Lower lobe of right lung (tissue), 2 donors: ENCODE results near the gene KIF4B. TPM values are rescaled to one million over a fixed set of nuclear protein-coding genes. Genes with fewer than 3 reads are reported as not detected.
"Not testable (repeated sequence)": the region's sequence is repeated elsewhere in the genome, so short reads cannot be mapped to it uniquely, and the experiment has no call there.

Experiments used
- ATAC-seq, 2 donors: fragments of 200-7000 bp; cut with Tn5 transposase; one replicate each; pipeline ENCODE4 v1.9.1; 2020 to 2022; ENCODE audit warnings: mild to moderate bottlenecking in 2 of 2, moderate library complexity in 2 of 2
- DNase-seq: peaks from one replicate; pipeline ENCODE4 v3.0.0-alpha.2; 2020
- H3K27ac ChIP-seq: fragments of 200-600 bp; one replicate; pipeline ENCODE4 v1.8.0; 2022
- H3K27me3 ChIP-seq: fragments of 200-600 bp; one replicate; pipeline ENCODE4 v1.8.0; 2022; ENCODE audit warnings: low read depth
- H3K36me3 ChIP-seq: fragments of 200-600 bp; one replicate; pipeline ENCODE4 v1.8.0; 2022; ENCODE audit warnings: mild to moderate bottlenecking
- H3K4me1 ChIP-seq: fragments of 200-600 bp; one replicate; pipeline ENCODE4 v1.8.0; 2022
- H3K4me3 ChIP-seq: fragments of 200-600 bp; one replicate; pipeline ENCODE4 v1.8.0; 2022; ENCODE audit warnings: mild to moderate bottlenecking
- H3K9me3 ChIP-seq: fragments of 200-600 bp; one replicate; pipeline ENCODE4 v1.8.0; 2022
- intact Hi-C: fragments of 100-400 bp; cut with DNase I; formaldehyde crosslinking; loops from one replicate; pipeline ENCODE4 v1.11.0; 2022
- total RNA-seq: library from RNA; stranded (reverse); fragmentation: NEBNext Ultra II Directional; extraction: Animal tissue kit (Norgen Biotek cat#: 25700); gene quantifications from one replicate; pipeline ENCODE4 v1.2.1, GENCODE V29; 2021
- TF ChIP-seq, protein P1 (sequence below): fragments of 200-600 bp; IDR thresholded peaks from one replicate; pipeline ENCODE4 v1.8.0; 2022; ENCODE audit warnings: antibody characterized with exemption, mild to moderate bottlenecking
- donor health status: DM: no; HTN: yes; CAD: no; lungs with severe emphysema.

Gene KIF4B
- total RNA-seq, 1 donor from 2014 or later, result not detected

DNA sequence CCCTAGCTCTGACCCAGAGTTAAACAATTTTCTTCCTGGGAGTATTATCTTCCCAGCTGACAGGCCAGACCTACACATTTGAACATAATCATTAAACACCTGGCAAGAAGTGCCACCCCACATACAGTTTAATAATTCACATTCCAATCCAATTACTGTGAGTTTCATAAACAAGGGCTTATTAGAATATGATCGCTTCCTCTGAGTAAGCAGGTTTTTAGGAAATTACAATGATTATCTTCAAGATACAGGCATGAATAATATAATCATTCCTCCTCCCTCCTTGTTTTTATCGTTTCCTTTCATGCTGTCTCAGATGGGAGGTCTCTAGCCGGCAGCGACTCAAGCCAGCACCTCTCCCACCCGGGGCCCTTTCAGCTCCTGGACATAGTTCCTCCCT lies 15.8 kb upstream of the KIF4B start:
- TF ChIP-seq, protein P1, sequence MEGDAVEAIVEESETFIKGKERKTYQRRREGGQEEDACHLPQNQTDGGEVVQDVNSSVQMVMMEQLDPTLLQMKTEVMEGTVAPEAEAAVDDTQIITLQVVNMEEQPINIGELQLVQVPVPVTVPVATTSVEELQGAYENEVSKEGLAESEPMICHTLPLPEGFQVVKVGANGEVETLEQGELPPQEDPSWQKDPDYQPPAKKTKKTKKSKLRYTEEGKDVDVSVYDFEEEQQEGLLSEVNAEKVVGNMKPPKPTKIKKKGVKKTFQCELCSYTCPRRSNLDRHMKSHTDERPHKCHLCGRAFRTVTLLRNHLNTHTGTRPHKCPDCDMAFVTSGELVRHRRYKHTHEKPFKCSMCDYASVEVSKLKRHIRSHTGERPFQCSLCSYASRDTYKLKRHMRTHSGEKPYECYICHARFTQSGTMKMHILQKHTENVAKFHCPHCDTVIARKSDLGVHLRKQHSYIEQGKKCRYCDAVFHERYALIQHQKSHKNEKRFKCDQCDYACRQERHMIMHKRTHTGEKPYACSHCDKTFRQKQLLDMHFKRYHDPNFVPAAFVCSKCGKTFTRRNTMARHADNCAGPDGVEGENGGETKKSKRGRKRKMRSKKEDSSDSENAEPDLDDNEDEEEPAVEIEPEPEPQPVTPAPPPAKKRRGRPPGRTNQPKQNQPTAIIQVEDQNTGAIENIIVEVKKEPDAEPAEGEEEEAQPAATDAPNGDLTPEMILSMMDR, result no peak
- no peaks in the 10 kb centered on the region for H3K9me3 ChIP-seq
- H3K4me3 ChIP-seq, result no peak overlapping the region
- no peaks in the 10 kb centered on the region for H3K4me1 ChIP-seq
- no peak overlapping the region for H3K27ac ChIP-seq
- no peaks in the 10 kb centered on the region for H3K27me3 ChIP-seq
- H3K36me3 ChIP-seq, result no peaks in the 10 kb centered on the region
- no peak for ATAC-seq
- intact Hi-C loops, result no loop called here
- DNase-seq, result no peak

DNA sequence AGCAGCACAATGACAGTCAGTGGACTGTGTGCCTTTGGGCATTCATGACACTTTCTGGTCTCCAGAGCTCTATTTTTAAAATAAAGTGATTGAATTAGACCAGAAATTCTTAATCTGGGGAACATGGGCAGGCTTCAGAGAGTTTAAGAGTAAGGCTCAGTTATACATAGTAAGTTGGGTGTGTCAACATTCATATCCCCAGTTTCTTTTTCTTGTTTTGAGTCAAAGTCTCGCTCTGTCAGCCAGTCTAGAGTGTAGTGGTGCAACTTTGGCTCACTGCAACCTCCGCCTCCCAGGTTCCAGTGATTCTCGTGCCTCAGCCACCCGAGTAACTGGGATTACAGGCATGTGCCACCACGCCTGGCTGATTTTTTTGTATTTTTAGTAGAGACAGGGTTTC lies 13.7 kb upstream of the KIF4B start:
- DNase-seq, result no peak
- Histone ChIP-seq H3K4me3 (no peak overlapping the region), H3K36me3 (no peaks in the 10 kb centered on the region), H3K27ac (no peak overlapping the region), H3K4me1 (no peaks in the 10 kb centered on the region), H3K27me3 (no peaks in the 10 kb centered on the region), H3K9me3 (no peaks in the 10 kb centered on the region)
- TF ChIP-seq, protein P1, result no peak
- ATAC-seq, result no peak
- intact Hi-C loops, result no loop called here

DNA sequence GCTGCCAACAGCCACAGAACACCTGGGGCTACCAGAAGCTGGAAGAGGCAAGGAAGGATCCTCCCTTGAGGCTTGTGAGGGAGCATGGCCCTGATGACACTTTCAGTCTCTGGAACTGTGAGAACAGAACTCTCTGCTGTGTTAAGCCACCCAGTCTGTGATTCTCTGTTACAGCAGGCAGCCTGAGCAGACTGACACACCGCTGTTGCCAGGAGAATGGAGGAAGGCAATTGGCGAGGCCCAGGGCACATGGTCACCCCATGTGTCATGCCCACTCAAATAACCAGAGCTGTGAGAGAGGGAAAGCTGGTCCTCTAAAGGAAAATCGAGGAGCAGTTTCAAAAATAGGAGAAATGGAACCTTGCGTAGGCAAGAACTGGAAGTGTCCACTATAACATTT lies 12.0 kb upstream of the KIF4B start:
- H3K4me3 ChIP-seq, result no peak overlapping the region
- no peaks in the 10 kb centered on the region for H3K27me3 ChIP-seq
- no peak for DNase-seq
- H3K9me3 ChIP-seq, result no peaks in the 10 kb centered on the region
- H3K27ac ChIP-seq, result no peak overlapping the region
- no peaks in the 10 kb centered on the region for H3K4me1 ChIP-seq
- no peak for ATAC-seq
- TF ChIP-seq, protein P1, result no peak
- intact Hi-C loops, result no loop called here
- no peaks in the 10 kb centered on the region for H3K36me3 ChIP-seq

DNA sequence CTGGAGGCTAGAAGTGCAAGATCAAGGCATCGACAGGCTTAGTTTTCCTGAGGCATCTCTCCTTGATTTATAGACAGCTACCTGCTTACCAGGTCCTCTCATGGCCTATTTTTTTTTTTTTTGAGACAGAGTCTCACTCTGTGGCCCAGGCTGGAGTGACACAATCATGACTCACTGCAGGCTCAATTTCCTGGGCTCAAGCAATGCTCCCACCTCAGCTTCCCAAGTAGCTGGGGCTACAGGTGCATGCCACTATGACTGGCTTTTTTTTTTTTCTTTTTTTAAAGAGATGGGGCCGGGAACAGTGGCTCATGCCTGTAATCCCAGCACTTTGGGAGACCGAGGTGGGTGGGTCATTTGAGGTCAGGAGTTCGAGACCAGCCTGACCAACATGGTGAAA lies 10.8 kb upstream of the KIF4B start:
- H3K27ac ChIP-seq, H3K4me1 ChIP-seq, H3K27me3 ChIP-seq, ATAC-seq, H3K36me3 ChIP-seq, DNase-seq, H3K9me3 ChIP-seq, intact Hi-C loops, H3K4me3 ChIP-seq: not testable (repeated sequence)

DNA sequence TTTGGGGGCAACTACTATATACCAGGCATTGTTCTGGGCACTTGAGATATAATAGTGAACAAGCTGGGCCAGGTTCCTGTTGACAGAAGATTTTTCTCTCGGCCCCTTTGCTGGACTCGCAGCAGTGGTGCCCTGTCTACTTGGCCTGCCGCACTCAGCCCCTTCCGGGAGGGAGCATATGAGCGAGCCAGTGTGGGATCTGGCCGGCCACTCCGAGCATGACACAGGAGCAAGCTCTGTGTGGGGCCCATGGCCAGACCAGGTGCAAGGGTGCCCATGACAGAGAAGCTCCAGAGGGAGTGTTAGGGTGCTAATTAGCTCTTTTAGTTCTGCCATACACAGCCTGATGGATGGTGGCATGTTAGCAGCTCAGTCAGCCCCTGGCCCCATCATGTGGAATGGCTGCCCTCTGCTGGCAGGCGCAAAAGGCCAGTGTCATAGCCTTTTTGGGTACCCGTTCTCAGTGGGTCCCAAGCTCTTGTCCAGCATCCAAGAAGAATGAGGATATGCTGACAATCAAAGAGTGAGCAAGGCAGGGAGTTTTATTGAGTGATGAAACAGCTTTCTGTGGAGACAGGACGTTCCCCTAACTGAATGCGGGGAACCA lies 9.3 kb upstream of the KIF4B start:
- no peak overlapping the region for H3K4me3 ChIP-seq
- no peaks in the 10 kb centered on the region for H3K9me3 ChIP-seq
- no peak for DNase-seq
- no peaks in the 10 kb centered on the region for H3K36me3 ChIP-seq
- no peaks in the 10 kb centered on the region for H3K4me1 ChIP-seq
- TF ChIP-seq, protein P1, result peak; percentile 51
- ATAC-seq, result peak; percentile 16 to 35
- intact Hi-C loops, result no loop called here
- no peak overlapping the region for H3K27ac ChIP-seq
- H3K27me3 ChIP-seq, result no peaks in the 10 kb centered on the region

DNA sequence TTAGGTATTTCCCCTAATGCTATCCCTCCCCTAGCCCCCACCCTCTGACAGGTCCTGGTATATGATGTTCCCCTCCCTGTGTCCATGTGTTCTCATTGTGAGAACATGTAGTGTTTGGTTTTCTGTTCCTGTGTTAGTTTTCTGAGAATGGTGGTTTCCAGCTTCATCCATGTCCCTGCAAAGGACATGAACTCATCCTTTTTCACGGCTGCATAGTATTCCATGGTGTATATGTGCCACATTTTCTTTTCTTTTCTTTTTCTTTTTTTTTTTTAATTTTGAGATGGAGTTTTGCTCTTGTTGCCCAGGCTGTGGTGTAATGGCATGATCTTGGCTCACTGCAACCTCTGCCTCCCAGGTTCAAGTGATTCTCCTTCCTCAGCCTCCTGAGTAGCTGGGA lies 7.3 kb upstream of the KIF4B start:
- H3K27ac ChIP-seq, intact Hi-C loops, H3K4me1 ChIP-seq, H3K27me3 ChIP-seq, ATAC-seq, H3K36me3 ChIP-seq, H3K4me3 ChIP-seq, DNase-seq, H3K9me3 ChIP-seq: not testable (repeated sequence)

DNA sequence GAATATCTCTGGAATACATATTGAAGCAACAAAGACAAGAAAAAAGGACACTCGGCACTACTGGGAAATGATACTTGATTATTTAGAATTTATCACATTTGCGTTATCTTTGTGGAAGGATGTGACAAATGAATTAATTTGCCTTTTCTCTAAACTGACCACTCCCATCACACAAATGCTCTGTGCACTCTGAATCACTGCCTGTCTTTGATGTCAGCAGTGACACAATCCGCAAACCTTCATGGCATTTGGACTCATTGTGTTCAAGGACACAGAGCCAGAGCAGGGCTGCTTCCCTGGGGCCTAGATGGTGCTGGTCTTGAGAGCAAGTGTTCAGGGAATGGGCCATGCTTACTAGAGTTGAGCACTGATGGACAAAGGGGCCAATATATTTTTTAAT lies 4.9 kb upstream of the KIF4B start:
- Histone ChIP-seq H3K9me3 (no peaks in the 10 kb centered on the region), H3K4me1 (no peaks in the 10 kb centered on the region), H3K36me3 (no peaks in the 10 kb centered on the region), H3K27ac (no peak overlapping the region), H3K27me3 (no peaks in the 10 kb centered on the region), H3K4me3 (no peak overlapping the region)
- DNase-seq (no peak), ATAC-seq (no peak)
- TF ChIP-seq, protein P1, result no peak
- intact Hi-C loops, result no loop called here
